Measurements from ENCODE around the gene CXCL17.
"Not testable (repeated sequence)": the region's sequence is repeated elsewhere in the genome, so short reads cannot be mapped to it uniquely, and the experiment has no call there.

CXCL17 gene, protein sequence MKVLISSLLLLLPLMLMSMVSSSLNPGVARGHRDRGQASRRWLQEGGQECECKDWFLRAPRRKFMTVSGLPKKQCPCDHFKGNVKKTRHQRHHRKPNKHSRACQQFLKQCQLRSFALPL

DNA sequence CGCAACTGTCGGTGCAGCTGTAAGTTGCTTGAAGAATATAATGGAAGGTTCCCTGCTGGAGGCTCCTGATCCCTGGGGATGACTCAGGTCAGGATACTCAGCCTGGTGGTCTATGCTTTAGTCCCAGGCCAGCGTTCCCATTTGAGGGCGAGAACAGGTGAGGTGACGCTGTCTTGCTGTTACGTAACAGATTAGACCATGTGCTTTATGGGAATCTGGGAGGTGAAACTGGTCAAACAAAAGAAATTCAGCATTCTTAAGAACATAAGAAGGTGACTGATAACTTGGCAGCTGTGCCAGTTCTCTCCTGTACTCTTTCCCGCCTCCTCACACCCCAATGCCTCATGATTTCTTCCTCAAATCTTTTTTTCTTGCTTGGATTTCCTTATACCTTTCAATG is at the start of gene CXCL17:
CXCL17 (minus strand) TSS at position 114 of the 400 bp plus-strand sequence. CDS start 114 bp downstream, outside the sequence.
- TF ChIP-seq, protein P1, sequence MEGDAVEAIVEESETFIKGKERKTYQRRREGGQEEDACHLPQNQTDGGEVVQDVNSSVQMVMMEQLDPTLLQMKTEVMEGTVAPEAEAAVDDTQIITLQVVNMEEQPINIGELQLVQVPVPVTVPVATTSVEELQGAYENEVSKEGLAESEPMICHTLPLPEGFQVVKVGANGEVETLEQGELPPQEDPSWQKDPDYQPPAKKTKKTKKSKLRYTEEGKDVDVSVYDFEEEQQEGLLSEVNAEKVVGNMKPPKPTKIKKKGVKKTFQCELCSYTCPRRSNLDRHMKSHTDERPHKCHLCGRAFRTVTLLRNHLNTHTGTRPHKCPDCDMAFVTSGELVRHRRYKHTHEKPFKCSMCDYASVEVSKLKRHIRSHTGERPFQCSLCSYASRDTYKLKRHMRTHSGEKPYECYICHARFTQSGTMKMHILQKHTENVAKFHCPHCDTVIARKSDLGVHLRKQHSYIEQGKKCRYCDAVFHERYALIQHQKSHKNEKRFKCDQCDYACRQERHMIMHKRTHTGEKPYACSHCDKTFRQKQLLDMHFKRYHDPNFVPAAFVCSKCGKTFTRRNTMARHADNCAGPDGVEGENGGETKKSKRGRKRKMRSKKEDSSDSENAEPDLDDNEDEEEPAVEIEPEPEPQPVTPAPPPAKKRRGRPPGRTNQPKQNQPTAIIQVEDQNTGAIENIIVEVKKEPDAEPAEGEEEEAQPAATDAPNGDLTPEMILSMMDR (conservative IDR thresholded peaks at IDR 0.05; ENCODE audit: low read depth): no peak
- ChIA-PET POLR2A (ENCODE audit: low non-redundant PET) (no interaction called here), CTCF (interaction anchor here (1.1 kb wide), 1 partner anchor 154 kb away, joined by 3 read pairs; no protein-coding TSS in a partner anchor)
- H3K27ac ChIP-seq: no peak within 1 kb of the TSS
- no peak for DNase-seq (ENCODE audit: low spot score)

DNA sequence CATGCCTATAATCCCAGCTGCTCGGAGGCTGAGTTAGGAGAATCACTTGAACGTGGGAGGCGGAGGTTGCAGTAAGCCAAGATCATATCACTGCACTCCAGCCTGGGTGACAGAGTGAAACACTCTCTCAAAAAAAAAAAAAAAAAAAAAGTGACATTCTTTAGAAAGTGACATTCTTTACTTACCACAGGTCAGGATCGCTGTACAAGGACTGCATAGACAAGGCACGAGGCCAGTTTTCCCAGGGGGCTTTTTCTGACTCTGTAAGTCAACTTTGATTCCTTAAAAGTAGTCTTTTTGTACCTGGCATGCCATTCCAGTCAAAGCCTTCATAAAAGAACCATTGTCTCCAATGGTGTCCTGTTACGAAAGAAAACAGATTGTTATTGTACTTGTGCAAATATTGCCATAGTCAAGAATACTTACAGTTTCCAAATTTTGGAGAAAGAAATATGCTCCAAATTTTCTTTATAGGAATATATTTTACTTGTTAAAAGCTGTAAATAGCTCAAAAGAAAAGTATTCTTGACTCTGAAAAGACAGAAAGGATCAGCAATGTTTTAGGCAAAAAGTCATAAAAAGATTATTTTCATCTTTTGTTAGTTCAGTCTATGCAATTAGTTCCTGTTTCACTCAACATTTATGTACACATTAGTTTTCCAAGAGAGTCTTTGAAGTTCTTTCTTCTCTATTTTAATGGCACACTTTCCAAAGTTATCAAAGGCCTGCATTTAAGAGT is 46.2 kb upstream of the CXCL17 start:
- DNase-seq (ENCODE audit: low spot score): no peak
- POLR2A ChIA-PET (ENCODE audit: low non-redundant PET): no interaction called here
- no peak overlapping the region for H3K27ac ChIP-seq
- TF ChIP-seq, protein P1 (conservative IDR thresholded peaks at IDR 0.05; ENCODE audit: low read depth): no peak
- CTCF ChIA-PET: no interaction called here

DNA sequence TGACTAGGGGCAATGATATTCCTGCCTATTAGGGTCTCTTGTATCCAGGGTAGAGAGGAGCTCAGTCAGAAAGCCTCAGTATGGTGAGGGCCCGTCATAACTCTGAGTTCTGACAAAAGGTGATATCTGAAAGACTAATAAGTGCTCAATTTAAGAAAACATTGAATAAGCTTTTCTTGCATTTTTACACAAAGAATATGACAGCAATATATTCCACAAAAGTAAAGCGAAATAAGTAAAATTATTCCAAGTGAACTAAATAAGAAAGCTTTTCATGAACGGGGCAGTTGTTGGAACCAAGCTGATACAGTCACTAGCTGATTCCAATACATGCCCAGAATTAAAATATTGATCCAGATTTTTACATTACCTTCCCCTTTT is 45.0 kb upstream of the CXCL17 start:
- no peak for DNase-seq (ENCODE audit: low spot score)
- ChIA-PET POLR2A (ENCODE audit: low non-redundant PET) (no interaction called here), CTCF (no interaction called here)
- H3K27ac ChIP-seq: no peak overlapping the region
- TF ChIP-seq, protein P1 (conservative IDR thresholded peaks at IDR 0.05; ENCODE audit: low read depth): no peak

DNA sequence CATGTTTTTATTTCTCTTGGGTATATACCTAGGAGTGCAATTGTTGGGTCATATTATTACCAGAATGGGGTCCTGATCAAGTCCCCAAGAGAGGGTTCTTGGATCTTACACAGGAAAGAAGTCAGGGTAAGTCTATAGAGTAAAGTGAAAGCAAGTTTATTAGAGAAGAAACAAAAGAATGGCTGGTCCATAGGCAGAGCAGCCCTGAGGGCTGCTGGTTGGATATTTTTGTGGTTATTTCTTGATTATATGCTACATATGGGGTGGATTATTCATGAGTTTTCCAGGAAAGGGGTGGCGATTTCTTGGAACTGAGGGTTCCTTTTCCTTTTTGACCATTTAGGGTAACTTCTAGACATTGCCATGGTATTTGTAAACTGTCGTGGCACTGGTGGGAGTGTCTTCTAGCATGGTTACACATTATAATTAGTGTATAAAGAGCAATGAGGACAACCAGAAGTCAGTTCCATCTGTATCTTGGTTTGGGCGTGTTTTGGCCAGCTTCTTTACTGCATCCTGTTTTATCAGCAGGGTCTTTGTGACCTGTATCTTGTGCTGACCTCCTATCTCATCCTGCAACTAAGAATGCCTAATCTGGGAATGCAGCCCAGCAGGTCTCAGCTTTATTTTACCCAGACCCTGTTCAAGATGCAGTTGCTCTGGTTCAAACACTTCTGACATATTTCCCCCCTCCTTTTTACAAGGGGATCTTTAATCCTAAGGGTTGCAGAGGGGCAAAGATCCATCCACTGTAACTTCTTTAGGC is 44.5 kb upstream of the CXCL17 start:
- H3K27ac ChIP-seq: no peak overlapping the region
- DNase-seq (ENCODE audit: low spot score): no peak
- ChIA-PET POLR2A (ENCODE audit: low non-redundant PET) (no interaction called here), CTCF (interaction anchor here (0.6 kb wide), 1 partner anchor 18 kb away, joined by 3 read pairs; no protein-coding TSS in a partner anchor)
- TF ChIP-seq, protein P1 (conservative IDR thresholded peaks at IDR 0.05; ENCODE audit: low read depth): no peak

DNA sequence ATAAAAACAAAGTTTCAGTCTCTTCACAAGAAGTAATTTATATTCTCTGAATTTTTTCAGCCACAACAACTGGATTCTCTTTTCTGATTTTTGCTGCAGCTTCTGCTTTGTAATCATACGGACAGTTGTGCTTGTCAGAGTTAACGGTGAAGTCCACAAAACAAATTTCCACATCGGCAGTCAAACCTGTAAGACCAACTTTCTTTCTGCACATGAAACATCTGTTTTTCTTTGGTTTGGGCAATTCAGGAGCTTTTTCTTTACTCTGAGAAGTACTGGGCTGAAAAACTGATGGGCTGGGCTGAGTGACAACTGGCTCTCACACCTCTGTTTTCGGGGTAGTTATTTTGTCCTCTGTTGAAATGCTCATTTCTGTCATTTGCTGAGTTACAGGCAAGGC is 42.3 kb upstream of the CXCL17 start:
- CTCF ChIA-PET; POLR2A ChIA-PET (ENCODE audit: low non-redundant PET); H3K27ac ChIP-seq; DNase-seq (ENCODE audit: low spot score): not testable (repeated sequence)

DNA sequence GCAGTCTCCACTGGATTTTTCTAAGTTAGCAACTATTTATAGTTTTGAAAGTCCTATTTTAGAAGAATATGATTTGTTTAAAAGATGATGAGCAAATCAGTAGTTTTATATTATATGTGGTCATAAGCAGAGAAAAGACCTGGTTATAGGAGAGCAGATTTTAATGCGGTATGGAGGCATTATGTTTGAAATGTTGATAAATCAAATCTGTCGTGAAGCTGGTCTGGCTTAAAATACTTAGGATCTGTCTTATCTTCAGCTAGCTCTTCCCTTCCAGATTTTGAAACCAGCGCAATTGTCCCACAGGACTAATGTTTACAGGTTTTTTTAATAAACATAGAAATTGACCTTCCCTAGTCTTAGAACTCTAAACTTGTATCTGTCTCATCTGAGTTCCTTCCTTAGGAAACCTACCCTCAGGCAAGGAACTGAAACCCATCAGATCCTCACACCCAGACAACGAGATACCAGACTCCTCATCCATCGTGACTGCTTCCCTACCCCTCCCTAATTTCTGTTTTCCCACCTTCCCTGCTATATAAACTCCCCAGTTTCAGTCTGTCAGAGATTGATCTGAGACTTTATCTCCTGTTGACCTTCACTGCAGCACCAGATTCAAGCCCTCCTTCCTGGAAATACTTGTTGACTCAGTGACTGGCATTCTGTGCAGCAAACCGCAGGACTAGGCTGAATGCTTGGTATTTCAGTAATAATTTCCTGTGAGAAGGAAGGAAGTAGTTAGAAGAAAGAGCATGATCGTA is 37.8 kb upstream of the CXCL17 start:
- ChIA-PET POLR2A (ENCODE audit: low non-redundant PET) (no interaction called here), CTCF (no interaction called here)
- no peak for DNase-seq (ENCODE audit: low spot score)
- TF ChIP-seq, protein P1 (conservative IDR thresholded peaks at IDR 0.05; ENCODE audit: low read depth): no peak
- H3K27ac ChIP-seq: no peak overlapping the region
